GM21381 (cell line): ENCODE measurements around the gene TEDC1.

Source experiments
- ATAC-seq: cut with Tn5 transposase; IDR thresholded peaks from one replicate; pipeline ENCODE4 v1.9.1; 2021; ENCODE audit warnings: mild to moderate bottlenecking, moderate library complexity; ENCODE audit not compliant: unreplicated experiment

Gene TEDC1

DNA sequence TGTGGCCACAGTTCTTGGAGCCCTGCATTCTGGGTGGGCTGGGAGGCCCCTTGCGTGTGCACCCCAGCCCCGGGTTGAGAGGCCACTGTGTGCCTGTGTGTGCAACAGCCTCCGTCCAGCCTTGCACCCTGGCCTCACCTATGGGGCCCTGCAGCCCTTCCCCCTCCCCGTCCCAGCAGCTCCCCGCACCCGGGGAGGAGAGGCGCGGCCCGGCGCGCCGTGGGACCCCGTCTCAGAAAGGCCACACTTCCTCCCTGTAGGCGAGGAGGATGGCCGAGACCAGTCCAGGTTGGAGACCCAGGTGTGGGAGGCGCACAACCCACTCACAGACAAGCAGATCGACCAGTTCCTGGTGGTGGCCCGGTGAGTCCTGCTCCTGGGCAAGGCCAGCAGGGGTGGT lies 33.0 kb upstream of the TEDC1 start:
- no peak for ATAC-seq

GRCh38 chr14:105458571-105458970 lies 32.5 kb upstream of the TEDC1 start:
- no peak for ATAC-seq

GRCh38 chr14:105460116-105460515 lies 30.9 kb upstream of the TEDC1 start:
- ATAC-seq = no peak

GRCh38 chr14:105460616-105461015 lies 30.4 kb upstream of the TEDC1 start:
- ATAC-seq = no peak

DNA sequence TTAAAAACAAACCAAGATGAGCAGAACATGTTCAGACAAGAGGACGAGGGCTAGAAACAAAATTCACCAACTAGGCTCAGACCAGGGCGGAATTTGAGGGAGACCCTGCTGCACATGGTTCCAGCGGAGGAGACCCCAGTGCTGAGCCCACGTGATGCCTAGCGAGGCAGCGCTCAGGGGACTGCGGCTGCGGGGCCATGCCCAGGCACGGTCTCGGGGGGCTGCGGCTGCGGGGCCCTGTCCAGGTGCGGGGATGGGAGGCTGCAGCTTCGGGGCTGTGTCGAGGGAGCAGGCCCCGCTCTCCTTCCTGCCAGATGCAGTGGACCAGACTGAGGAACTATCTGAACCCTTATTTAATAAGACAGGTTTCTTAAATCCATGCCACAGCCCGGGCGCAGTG lies 29.1 kb upstream of the TEDC1 start:
- ATAC-seq = no peak

GRCh38 chr14:105464501-105464900 lies 26.5 kb upstream of the TEDC1 start:
- ATAC-seq = no peak

DNA sequence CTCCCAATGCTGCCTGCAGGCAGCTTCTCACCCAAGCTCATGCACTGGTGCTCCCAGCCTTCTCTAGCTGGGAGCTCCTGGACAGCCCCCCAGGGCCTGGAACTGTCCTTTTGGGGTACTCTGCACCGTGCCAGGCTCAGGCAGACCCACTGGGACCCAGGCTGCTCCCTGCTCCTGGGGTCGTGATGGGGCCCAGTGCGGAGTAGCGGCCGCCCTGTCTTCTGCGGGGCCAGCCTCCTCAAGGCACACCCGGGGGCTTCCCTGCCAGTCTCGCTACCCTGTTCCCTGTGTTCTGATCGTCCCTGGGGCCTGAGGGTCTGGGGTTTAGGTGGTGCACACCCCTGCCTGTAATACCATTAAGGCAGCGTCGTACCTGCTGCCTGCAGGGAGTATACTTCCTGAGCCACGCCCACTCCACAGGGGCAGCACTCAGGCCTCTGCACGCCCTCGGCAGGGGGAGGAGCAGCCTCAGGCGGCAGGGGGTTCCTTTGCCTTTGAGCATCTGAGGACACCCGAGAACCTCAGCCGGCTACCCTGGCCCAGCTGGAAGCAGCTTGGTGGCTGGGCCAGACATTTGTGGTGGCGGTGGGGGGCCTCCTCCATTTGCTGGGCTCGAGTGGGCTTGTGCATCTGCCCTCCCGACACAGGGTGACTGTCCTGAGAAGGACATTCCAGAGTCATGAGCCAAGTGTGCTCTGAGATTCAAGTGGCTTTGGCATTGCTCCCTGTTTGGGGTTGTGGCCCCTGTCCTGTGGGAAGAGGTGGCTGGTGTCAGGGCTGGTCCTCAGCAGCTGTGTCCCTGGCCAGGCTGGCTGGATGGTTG lies 25.6 kb upstream of the TEDC1 start:
- ATAC-seq = no peak

- ATAC-seq = no peak
These were observed 24.4 kb upstream of the TEDC1 start for GRCh38 chr14:105466531-105467248.

- no peak for ATAC-seq
These were observed 23.7 kb upstream of the TEDC1 start for GRCh38 chr14:105467249-105467941.

- no peak for ATAC-seq
These were observed 23.0 kb upstream of the TEDC1 start for GRCh38 chr14:105467942-105468471.

DNA sequence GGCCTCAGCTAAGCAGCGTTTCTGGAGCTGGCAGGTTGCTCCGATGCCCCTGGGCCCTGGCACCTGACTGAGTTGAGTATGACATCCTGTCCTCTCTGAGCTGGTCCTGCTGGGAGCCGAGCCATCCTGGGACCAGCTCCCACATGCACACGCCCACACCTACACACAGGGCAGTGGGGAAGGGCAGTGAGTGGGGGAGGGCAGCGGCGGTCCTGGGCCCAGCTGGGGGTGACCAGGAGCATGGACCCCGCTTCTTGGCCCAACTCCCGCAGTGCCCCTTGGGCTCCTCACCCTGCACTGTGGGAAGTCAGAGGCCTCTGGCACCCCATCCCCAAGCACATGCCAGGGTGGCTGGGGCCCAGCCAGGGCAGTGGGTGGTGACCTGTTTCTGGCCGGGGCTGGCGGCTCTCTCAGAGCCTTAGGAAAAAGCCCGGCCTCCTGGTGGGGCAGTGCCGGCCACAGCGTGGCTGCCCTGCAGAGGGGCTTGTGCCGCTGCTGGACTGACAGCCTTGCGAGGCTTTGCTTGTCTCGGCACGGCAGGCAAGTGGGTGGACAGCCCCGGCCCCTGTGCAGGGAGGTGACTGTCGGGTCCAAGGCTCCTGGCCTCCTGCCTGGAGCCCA lies 22.3 kb upstream of the TEDC1 start:
- ATAC-seq = no peak

DNA sequence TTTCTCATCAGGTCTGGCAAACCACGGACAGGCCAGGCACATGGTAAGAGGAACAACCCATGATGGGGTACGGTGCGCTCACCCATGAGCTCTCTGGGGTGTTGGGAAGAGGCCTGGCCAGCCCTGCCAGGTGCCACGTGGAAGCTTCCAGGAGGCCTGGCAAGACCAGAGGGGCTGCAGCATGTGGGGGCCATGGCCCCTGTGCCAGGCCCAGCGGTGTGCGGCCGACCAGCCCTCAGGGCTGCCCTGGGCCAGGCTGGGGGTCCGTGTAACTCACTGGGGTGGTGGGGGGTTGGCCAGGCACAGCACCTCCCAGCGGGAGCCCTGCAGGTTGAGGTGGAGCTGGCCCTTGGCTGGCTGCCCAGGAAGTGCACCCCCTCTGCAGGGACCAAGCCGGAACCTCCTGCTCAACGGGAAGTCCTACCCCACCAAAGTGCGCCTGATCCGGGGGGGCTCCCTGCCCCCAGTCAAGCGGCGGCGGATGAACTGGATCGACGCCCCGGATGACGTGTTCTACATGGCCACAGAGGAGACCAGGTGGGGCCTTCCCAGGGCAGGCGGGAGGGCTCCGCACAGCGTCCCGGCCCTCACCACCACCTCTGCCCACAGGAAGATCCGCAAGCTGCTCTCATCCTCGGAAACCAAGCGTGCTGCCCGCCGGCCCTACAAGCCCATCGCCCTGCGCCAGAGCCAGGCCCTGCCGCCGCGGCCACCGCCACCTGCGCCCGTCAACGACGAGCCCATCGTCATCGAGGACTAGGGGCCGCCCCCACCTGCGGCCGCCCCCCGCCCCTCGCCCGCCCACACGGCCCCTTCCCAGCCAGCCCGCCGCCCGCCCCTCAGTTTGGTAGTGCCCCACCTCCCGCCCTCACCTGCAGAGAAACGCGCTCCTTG lies 21.3 kb upstream of the TEDC1 start:
- no peak for ATAC-seq

- ATAC-seq = no peak
These were observed 20.4 kb upstream of the TEDC1 start for GRCh38 chr14:105470350-105471296.

- no peak for ATAC-seq
These were observed 19.7 kb upstream of the TEDC1 start for GRCh38 chr14:105471297-105471821.

DNA sequence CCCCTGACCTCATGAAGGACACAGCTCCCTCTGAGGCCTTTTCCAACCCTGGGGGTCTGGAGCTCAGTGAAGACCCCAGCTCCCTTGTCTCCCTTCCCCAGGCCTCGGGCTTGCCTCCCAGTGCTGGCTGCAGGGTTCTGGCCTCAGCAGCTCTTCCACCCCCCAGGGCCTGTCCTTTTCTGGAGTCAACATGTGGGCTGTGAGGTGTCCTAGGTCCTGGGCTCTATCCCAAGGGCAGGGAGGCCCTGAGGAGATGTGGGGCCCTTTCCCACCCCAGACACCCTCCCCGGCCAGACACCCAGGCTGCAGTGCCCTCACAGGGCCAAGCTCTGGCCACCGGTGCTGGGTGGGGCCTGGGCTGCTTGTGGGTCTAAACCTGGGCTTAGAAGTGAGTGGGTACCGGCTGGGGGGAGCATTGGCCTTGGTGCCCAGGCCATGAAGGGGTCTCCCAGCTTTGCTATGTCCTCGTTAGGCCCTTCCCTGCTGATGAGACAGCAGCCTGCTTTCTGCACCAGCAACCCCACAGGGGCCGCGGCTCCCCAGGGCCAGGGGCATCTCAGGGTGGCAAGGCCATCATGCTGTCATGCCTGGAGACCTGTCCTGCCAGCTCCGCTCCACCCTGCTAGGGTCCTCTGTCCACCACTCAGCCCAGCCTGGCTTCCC lies 19.1 kb upstream of the TEDC1 start:
- ATAC-seq = no peak

DNA sequence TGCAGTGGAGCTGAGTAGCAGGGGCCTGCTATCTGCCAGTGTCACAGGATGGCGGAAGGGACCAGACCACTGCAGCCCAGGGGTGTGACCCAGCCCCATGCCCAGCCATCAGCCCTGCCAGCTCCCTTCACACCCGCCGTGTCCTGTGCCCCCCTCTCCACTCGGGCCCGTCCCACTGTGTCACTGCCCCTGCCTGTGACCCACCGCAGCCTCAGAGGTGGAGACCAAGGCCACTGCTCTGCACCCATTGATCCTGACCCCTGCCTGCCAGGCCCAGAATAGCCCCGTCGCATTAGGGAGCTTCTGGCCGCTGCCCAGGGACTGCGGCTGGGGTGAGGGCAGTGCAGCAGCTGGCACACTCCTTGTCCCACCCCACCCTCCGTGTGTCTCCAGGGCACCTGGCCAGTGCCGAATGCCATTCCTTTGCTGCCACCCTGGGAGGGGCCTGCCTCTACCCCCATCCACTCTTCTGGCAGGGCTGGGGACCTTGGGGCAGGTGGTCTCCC lies 18.5 kb upstream of the TEDC1 start:
- no peak for ATAC-seq

DNA sequence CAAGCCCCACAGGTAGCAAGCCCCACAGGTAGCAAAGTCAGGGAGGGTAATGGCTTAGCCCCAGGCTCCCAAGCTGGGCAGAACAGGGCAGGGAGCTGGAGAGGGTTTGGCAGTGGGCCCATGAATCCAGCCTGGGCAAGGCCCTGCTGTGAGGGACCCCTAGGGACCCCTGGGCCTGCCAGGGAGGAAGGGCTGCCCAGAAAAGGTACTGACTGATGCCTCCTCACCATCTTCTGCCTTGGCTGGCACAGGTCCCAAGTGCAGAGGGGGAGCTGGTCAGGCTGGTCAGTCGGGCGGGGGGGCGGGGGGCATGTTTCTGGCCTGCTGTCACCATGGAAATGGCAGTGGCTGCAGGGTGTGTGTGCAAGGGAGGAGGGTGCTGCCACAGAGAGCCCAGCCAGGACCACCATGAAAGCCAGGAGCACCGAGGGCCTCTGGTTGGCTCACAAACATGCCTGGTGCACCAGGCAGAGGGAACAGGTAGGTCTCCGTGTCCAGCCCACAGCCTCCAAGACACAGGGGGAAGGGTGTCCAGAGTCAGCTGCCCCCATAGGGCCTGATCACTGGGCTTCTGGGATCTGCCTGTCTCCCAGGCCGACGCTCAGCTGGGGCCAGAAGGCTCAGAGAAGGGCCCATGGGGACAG lies 17.9 kb upstream of the TEDC1 start:
- ATAC-seq = no peak
